Stimulated activated CD4-positive, alpha-beta T cell treated with anti-CD3 and anti-CD28 coated beads, Interleukin-4, amount 100 ng/mL, for 4 hours (primary cell): ENCODE measurements around the gene KLHL12.

Experiments
- DNase-seq, 2 experiments: peaks; one replicate each; pipeline ENCODE4 v3.0.0-alpha.2; 2020

KLHL12 gene

GRCh38 chr1:202926581-202927491 lies at the start of gene KLHL12:
Gene KLHL12, minus strand, starts transcription at chr1:202927234. Its CDS starts 2,072 bp downstream, at chr1:202925162.
- peak; percentile 94 for DNase-seq

DNA sequence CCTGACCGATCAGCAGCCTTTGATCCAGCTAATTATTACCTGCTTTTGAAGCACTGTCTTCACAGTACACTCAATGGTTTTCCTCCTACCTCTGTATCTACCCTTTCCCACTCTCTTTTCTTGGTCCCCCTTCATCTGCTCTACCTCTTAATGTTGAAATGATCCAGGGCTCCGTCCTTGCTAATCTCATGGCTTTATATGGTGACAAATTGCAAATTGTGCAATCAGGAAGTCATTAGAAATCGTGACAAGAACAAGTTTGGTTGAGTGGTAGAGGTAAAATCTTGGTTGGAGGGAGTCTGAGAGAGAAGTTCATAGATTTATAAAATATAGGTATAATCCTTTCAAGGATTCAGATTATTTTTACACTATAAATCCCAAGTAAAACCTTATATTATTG lies 49.6 kb upstream of the KLHL12 start:
- no peak for DNase-seq

DNA sequence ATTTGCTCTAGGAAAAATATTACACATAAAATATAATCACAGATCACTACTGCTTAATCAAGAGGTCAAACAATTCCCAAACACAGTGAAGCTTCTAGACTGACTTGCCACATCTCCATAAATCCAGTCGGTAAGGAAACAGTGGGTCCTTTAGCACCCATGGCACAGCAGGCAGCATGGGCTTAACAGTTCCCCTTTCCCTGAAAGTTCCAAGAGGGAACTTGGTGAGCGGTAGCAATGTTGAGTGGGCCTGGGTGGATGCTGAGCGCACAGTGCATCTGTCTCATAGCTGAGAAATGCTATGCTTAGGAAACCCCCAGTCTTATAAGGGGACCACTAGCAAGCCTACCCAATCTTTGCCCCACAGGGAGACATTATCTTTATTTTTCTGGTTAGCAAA lies 47.8 kb upstream of the KLHL12 start:
- DNase-seq: no peak

DNA sequence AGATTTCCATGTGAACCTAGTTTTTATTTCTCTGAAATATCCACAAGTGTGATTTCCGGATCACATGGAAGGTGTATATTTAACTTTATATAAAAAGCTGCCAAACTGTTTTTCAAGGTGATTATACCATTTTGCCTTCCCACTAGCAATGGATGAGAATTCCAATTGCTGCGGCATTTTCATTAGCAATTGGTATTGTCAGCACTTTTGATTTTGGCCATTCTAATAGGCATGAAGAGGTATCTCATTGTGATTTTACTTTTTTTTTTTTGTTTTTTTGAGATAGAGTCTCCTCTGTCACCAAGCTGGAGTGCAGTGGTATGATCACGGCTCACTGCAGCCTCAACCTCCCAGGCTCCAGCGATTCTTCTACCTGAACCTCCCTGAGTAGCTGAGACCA lies 45.0 kb upstream of the KLHL12 start:
- no peak for DNase-seq

DNA sequence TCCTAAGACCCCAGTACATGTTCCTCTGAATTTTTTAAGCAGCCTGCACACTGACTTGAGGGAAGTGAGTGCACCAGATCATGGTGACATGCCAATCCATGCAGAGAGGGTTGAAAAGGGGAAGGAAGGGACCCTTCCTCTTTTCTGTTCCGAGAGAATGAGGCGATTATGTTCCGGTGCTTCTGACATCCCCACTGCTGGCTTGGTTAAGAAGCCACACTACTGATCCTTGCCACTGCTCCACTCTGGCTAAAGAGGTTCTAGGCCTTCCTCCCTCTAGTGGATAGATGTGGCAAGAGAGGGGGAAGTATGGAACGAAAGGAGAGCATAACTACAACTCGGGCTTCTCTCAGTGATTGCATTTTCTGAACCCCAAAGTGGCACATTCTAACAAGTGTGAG lies 41.9 kb upstream of the KLHL12 start:
- DNase-seq: no peak

GRCh38 chr1:202968351-202968750 lies 41.3 kb upstream of the KLHL12 start:
- no peak for DNase-seq

DNA sequence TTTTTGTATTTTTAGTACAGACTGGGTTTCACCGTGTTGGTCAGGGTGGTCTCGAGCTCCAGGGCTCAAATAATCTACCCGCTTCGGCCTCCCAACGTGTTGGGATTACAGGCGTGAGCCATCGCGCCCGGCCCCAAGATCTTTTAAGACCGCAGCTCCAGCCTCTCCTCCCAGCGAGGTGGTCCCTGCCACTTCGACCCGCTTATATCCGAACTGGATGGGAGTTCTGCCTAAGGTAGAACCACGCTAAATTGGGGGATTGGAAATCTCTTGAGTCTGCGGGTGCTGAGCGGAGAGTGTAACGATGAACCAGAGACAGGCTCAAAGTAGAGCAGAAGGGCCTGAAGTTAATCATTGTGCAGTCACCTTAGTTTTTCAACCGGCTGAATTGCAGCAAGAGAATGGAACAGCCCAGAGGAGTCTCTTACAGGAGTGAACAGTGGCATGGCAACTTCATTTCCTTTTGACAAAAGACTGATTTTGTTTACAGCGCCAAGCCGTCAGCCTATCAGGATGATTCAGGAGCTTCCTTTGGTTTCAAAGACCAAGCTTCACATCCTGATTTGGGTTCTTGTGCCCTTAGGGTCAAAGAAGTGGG lies 40.7 kb upstream of the KLHL12 start:
- no peak for DNase-seq

DNA sequence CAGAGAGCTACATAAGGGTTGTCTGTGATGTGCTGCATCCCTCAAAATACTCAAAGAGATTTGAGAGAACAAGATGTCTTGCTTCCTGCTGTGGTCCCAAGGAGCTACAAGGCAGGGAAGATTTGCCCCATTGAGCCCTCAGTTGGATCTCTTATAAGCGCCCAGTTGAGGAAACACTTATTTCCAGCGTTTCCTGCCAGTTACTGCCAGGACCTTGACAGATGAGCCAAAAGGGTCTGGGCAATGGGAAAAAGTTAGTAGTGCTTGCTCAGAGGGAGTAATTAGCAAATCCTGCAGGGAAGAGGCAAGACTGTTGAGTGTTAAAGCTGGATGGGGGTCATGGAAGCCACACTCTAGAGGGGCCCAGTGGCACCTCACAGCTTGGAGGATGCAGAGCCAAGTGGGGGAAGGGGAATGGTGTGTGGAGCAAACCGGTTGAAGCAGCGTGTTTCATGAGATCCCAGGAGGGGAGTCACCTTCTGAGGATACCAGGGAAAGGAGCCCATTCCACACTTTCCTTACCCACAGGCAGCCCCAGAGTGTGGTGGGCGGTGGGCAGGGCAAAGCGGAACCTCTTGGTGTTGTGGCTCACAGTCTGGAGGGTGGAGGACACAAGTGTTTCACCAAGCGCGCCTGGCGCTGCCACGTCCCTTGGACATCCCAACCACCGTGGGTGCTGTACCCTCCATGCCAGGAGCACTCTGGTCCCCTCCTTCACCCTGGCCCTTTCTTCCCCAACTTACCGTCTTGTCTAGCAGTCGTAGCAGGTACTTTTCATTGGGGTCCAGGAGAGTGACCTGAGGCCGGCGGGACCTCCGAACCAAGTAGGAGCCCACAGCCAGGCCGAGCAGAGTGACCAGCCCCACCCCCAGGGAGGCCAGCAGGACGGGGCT lies 39.2 kb upstream of the KLHL12 start:
- DNase-seq: no peak

DNA sequence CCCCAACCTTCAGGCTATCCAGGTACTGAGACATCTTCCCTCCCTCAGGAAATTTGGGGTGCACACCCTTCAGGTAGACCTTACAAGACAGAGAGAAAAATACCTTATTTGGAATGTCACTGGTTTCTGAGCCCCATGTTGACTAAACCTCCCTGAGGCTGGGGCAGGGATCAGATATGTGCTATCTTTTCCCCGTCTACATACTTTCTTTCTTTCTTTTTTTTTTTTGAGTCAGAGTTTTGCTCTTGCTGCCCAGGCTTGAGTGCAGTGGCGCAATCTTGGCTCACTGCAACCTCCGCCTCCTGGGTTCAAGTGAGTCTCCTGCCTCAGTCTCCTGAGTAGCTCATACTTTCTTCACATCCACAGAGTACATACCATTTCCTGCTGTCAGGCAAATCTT lies 38.4 kb upstream of the KLHL12 start:
- no peak for DNase-seq

GRCh38 chr1:202964791-202965410 lies 37.9 kb upstream of the KLHL12 start:
- DNase-seq: no peak

DNA sequence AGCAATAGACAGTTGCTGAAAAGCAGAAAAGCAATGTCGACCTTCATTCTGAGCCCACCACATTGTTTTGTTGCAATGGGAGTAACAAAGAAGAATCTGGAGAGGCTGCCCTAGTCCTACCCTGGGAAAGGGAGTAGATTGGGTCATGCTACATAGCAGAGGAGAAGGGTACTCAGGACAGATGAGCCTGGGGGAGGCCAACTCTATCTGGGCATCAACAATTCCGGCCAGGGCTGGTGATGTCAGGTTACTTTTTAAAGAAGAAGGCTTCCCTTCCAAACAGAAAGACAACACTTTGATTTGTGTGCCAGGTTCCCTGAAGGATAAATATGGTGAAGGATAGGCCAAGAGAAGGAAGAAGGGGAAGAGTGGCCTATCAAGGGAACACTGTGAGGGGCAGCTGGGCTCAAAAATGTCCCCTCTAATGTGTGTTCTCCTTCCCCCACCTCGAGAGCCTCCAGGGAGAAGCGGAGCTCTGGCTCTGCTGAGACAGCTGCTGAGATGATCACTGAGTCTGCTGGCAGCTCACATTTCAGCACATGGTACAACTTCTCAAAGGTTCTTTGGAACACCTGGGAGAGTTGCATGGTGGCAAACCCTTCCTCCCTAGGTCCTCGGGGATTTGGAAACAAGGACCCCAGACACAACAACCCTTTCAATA lies 34.3 kb upstream of the KLHL12 start:
- no peak for DNase-seq

DNA sequence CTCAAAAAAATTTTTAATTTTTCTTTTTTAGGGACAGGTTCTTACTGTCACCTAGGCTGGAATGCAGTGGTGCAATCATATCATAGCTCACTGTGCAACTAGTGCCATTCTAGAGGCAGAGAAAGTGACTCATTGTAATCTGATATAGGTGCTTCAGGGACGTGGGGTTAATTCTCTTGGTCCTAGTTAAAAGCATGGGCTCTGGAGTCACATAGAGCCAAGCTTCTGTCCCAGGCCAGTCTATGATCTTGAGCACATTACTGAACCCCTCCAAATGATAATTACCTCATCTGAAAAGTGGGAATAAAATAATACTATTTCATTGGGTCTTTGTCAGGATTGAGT lies 32.2 kb upstream of the KLHL12 start:
- DNase-seq: no peak

DNA sequence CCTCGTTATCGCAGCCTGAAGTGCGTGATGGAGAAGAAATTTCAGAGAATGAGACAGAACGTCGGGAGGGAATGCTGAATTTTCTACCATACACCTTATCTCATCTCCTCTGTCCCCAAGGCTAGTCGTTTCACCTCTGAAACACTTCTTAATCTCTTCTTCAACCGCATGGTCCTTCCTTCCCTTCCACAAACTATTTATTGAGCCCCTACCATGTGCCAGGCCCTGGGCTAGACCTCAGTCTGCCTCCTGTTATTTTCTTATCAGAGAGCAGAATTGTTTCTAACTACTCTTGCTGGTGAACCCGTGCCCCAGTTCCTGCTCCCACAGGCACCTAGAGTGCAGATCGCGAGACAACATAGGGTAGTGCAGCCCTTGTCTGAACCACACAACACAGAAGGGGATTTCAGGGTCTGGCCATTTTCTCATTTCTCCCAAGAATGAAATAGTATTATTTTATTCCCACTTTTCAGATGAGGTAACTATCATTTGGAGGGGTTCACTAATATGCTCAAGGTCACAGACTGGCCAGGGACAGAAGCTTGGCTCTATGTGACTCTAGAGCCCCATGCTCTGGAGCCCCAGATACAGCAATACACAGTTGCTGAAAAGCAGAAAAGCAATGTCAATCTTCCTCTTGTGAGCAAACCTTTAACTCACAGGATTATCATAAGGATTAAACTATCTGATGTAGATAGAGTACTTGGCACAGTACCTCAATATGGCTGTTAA lies 31.7 kb upstream of the KLHL12 start:
- no peak for DNase-seq

- DNase-seq: peak; percentile 93 to 94
Measured at GRCh38 chr1:202957733-202958543, 30.9 kb upstream of the KLHL12 start, which contains the start of gene ADIPOR1. Gene ADIPOR1, minus strand, starts transcription at chr1:202958312. Its CDS starts 7,242 bp downstream, at chr1:202951070.

DNA sequence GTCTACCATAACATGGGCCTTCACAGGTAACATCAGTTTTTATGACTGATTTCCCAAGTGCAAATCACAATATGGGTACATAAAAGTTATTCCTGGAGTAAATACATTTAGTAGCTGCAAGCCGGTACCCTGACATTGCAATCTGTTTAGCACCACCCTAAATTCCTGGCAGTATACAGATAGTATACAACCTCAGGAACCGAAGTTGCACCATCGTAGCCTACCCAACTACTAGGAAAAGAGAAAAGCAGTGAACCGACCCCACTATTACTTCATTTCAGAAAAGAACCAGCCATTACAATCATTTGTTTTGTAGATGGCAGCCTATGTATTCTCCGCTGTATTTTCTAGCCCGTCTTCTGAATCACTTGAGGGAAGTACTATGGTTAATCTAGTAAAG lies 29.9 kb upstream of the KLHL12 start:
- no peak for DNase-seq

DNA sequence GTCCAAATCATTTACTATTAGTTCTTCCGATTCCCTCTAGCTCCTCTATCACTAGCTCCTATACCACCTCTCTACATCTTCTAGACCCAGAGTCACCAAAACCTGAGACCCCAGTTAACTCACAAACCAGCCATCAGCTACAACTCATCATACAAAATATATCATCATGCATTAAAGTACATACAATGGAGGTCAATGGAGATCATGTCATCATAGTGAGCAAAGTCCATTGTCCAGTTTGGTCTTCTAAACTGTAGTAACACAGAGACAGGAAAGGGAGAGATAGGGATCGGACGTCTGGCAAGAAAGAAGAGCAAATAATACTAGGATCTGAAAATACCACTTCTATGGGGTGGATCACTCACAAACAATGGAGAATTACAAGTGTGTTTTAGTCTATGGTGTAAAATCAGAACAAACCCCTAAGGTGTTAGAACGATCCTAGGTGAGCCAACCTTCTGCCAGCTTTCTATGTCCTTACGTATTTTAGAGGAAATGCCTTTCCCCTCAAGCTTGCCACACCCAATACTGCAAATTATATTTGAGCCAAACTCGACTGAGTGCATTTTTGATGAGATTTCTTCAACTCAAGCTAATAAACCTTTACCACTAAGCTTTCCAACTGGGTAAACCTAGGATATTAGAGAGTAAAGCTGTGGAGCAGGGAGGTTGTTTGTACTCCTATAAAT lies 27.2 kb upstream of the KLHL12 start:
- no peak for DNase-seq

DNA sequence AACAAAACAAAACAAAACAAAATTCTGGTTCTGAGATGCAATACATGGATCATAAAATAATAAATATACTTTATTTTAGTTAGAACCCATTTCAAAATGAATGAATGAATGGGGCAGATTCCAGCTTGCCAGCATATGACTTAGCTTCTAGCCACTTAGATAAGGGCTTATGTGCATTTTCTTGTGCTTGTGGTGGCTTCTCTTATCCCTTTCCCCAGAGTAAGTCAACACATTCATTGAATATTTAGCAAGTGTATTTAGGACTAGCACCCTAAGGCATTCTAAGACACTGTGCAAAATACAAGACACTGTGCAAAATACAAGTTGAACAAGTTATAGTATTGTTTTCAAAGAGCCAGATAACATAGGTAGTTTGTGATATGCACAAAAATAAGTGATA lies 26.4 kb upstream of the KLHL12 start:
- DNase-seq: no peak

DNA sequence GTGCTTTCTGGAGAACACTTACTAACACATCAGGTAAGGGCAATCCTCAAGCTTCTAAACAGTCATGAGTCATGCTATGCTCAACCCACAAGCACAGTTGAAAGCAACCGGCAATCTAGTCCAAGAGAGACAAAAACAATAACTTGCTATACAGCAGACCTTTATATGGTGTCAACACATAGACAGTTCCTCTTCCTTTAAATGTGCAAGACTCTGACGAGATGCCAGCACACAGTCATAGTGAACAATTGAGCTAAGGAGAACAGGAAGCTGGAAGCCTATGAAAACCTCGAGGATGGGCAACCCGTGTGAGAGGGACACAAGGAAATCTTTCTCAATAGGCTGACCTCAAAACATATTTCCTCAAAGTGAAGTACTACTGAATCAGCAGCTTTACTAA lies 25.8 kb upstream of the KLHL12 start:
- no peak for DNase-seq

- DNase-seq: no peak
Measured at GRCh38 chr1:202952099-202952498, 25.1 kb upstream of the KLHL12 start.

- no peak for DNase-seq
Measured at GRCh38 chr1:202951437-202951836, 24.4 kb upstream of the KLHL12 start.
